ENCODE results near the gene ITGB6.
"Not testable (repeated sequence)": the region's sequence is repeated elsewhere in the genome, so short reads cannot be mapped to it uniquely, and the experiment has no call there.

The ITGB6 gene

DNA sequence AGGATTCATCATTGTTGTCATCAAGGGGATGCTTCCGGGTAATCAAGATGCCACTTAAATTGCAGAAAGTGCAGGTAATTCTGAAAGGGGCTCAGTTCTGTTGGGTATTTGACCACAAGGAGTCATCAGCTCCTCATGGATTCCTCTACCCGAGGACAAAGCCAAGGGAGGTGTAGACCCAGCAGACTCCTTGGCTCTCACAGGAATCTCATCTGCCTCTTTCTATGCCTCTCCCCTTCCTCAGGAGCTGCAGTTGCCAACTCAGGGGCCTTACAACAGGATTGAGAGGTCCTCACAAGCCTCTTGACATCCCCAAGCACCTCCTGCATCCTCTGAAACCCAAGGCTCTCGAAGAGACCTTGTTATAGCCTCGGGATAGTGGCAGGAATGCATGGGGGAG is 44.0 kb downstream of the ITGB6 start:
- H3K4me3 ChIP-seq (ENCODE audit: low read depth, low read length): no peak overlapping the region
- TF ChIP-seq, protein P1, sequence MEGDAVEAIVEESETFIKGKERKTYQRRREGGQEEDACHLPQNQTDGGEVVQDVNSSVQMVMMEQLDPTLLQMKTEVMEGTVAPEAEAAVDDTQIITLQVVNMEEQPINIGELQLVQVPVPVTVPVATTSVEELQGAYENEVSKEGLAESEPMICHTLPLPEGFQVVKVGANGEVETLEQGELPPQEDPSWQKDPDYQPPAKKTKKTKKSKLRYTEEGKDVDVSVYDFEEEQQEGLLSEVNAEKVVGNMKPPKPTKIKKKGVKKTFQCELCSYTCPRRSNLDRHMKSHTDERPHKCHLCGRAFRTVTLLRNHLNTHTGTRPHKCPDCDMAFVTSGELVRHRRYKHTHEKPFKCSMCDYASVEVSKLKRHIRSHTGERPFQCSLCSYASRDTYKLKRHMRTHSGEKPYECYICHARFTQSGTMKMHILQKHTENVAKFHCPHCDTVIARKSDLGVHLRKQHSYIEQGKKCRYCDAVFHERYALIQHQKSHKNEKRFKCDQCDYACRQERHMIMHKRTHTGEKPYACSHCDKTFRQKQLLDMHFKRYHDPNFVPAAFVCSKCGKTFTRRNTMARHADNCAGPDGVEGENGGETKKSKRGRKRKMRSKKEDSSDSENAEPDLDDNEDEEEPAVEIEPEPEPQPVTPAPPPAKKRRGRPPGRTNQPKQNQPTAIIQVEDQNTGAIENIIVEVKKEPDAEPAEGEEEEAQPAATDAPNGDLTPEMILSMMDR (IDR thresholded peaks at IDR 0.05; ENCODE audit: borderline replicate concordance, insufficient read depth, low read depth, low read length): no peak

DNA sequence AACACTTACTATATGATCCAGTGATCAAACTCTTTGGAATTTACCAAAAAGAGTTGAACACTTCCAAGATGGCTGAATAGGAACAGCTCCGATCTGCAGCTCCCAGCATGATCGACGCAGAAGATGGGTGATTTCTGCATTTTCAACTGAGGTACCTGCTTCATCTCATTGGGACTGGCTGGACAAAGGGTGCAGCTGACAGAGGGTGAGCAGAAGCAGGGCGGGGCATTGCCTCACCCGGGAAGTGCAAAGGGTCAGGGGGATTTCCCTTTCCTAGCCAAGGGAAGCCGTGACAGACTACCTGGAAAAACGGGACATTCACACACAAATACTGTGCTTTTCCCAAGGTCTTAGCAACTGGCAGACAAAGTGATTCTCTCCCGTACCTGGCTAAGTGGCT is 51.7 kb downstream of the ITGB6 start:
- H3K4me3 ChIP-seq (ENCODE audit: low read depth, low read length): not testable (repeated sequence)

DNA sequence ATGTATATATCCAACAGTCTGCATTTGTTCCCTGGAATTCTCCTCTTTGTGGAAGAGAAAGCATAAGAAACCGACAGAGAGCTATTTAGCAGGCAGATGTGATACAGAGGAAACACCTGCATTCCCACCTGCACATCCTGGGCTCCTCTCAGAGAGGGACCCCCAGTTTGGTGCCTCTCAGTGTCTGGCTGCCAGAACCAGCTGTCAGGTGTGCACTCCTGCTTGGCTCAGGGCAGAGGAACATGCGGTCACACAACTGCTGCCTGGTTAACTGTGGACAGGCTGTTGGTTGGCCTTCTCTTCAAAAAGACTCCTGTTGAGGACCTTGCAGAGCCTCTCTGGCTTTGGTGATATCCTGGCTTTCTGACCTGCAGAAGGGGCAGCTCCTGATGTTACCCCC is 54.6 kb downstream of the ITGB6 start:
- TF ChIP-seq, protein P1 (IDR thresholded peaks at IDR 0.05; ENCODE audit: borderline replicate concordance, insufficient read depth, low read depth, low read length): no peak
- no peak overlapping the region for H3K4me3 ChIP-seq (ENCODE audit: low read depth, low read length)

DNA sequence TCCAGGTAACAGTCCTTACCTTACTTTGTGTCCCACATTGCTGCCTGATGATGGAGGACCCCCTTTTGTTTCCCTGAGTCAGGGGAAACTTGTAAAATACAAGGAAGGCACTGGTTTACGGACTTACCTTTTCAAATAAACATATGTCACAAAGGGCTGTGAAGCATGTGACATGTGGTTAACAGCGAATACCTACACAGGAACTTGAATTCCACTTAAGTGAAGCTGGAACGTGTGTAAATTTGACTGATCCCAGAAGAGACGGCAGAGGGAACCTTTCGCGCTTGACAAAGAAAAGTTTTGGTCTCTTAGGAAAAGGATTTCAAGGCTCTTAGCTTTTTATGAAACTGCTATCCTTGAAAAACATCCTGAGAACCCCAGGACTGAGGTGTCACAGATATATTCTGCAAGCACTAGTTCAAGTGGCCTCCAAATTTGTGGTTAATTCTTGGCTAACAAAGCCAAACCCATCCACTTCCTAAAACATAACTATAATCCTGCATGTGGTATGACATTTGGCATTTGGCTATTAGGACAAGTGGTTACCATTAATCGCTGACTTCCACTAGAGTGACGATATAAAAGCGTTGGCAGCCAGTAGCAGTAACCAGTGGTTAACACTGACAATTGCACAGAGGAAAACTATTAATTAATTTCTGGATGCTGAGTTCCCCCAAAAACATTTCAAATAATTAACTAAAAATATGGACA is 55.6 kb downstream of the ITGB6 start:
- TF ChIP-seq, protein P1 (IDR thresholded peaks at IDR 0.05; ENCODE audit: borderline replicate concordance, insufficient read depth, low read depth, low read length): no peak
- no peak overlapping the region for H3K4me3 ChIP-seq (ENCODE audit: low read depth, low read length)

DNA sequence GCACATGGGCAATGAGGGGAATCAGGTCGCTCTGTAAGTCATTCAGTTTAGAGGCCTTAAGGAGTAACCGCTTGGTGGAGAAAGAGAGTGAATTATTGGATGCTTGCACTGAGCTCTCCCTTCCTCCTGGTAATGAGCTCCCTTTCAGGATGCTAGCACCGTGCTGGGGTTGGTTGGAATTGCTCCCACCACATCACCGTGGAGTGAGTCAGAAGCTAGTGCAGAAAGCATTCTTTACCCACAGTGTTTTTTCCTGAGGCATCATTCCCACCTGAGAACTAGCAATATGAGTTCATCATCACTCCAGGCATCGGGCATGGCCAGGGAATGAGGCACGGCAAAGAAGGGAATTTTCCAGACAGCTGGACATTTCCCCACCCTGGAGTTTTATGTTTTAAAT is 57.6 kb downstream of the ITGB6 start:
- no peak overlapping the region for H3K4me3 ChIP-seq (ENCODE audit: low read depth, low read length)
- TF ChIP-seq, protein P1 (IDR thresholded peaks at IDR 0.05; ENCODE audit: borderline replicate concordance, insufficient read depth, low read depth, low read length): no peak

DNA sequence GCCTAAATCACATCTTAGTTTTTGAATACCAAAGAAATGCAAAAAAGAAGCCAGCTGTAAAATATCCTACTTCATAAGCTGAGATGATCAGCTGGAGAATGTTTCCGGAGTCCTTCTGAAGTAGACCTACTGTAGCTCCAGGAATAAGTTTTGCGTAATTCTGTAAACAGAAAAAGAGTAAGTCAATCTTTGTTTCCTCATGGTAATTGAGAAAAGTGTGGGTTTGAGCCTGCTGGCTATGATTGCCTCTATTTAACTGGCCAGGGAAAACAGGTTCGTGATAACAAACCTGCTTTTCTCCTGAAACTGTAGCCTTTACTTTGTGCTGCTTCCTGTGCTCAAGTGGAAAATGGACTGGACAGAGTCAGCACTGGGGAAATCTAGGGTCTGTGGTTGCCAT is 58.2 kb downstream of the ITGB6 start:
- no peak overlapping the region for H3K4me3 ChIP-seq (ENCODE audit: low read depth, low read length)
- TF ChIP-seq, protein P1 (IDR thresholded peaks at IDR 0.05; ENCODE audit: borderline replicate concordance, insufficient read depth, low read depth, low read length): no peak

DNA sequence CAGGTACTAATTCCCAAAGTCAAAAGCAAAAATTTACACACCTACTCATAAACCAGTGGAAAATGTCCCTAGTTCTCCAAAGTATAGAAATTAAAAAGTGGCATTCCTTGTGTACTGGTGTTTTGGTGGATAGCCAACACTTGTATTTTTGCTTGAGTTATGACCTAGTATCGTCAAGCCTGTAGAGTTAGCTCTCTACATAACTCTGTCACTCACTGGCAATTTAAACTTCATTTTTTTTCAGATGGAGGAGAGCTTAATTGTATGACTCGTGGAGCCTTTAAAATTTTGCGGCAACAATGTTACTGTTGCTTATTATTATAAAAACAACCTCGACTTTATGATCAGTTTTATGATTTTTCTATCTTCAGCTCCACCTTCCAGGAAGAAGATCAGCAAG is 58.7 kb downstream of the ITGB6 start:
- TF ChIP-seq, protein P1 (IDR thresholded peaks at IDR 0.05; ENCODE audit: borderline replicate concordance, insufficient read depth, low read depth, low read length): no peak

More for the DNA sequence above, 58.7 kb downstream of the ITGB6 start:
- H3K4me3 ChIP-seq (ENCODE audit: low read depth, low read length): no peak overlapping the region

Data from GM12875 (cell line).